ENCODE results near the gene ATP11A. TPM values are rescaled to one million over a fixed set of nuclear protein-coding genes. Genes with fewer than 3 reads are reported as not detected.

ATP11A gene
- total RNA-seq, 1 experiment from 2014 or later, result 80.4 TPM

DNA sequence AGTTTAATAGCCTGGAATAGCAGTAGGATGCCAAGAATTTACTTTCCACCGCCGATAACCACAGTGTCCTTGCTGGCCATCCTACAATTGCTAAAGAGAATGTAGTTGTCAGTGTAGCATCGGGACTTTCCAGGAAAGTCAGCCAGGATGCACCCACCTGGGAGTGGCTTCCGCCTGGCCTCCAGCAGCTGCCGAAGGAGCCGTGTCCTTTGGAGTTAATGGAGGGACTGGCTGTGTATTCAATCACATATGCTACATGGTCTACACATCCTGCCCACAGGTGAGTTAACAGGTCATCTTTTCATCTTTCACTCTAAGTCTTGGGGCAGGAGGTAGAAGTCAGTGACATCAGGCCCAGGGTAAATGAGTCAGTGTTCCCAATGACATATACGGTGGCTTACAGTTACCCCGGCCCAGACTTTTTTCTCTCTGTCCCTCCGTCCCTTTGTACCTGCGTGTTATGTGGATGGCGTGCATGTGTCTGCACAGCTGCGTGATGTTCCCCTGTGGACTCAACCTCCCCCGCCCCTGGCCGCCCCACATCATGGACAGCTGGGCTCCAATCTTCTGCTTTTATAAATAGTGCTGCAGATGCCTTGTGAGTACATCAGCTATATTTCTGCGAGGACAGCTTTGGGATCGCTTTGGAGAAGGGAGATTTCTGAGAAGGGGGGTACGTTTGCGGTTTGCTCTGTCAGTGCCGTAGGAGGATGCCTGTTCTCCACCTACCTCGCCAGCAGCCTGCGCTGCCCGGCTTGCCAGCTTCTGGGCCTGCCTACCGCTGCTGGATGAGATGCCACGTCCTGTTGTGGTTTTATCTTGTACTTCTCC is 63.1 kb downstream of the ATP11A start:
- POLR2A ChIA-PET, result no interaction called here
- RAD21 ChIA-PET (ENCODE audit: low non-redundant PET in 1 of 2, low total read pairs in 2 of 2, uncharacterized antibody in 2 of 2, unreplicated experiment in 2 of 2), result no interaction called here
- BruUV-seq (replicated peaks), result no TSS peak
- CTCF ChIA-PET, result no interaction called here
- H3K27me3 ChIP-seq (ENCODE audit: insufficient read depth, low read length), result no peaks in the 10 kb centered on the region
- H4K20me1 ChIP-seq (ENCODE audit: insufficient read depth), result no peaks in the 10 kb centered on the region
- no peaks in the 10 kb centered on the region for H3K36me3 ChIP-seq (ENCODE audit: control insufficient read depth in 1 of 2, insufficient read depth in 2 of 2, low read length in 2 of 2)
- H2AFZ ChIP-seq (ENCODE audit: low read depth, low read length, poor library complexity, severe bottlenecking), result no peak overlapping the region
- TF ChIP-seq RAD21 (IDR thresholded peaks at IDR 0.05; ENCODE audit: low read depth) (no peak), TCF7L2 (IDR thresholded peaks at IDR 0.05; ENCODE audit: borderline replicate concordance, extremely low read depth, insufficient read depth, insufficient read length) (no peak), EGR1 (IDR thresholded peaks at IDR 0.05; ENCODE audit: low read depth) (no peak), EZH2 (IDR thresholded peaks at IDR 0.05) (no peak), JUND (IDR thresholded peaks at IDR 0.05) (no peak), ZNF274 (IDR thresholded peaks at IDR 0.05; ENCODE audit: low read depth, low read length) (no peak), YY1 (IDR thresholded peaks at IDR 0.05; ENCODE audit: extremely low read depth, insufficient replicate concordance, low read depth, low read length) (no peak), EZH2phosphoT487 (IDR thresholded peaks at IDR 0.05; ENCODE audit: borderline replicate concordance) (no peak)
- TF ChIP-seq, protein P1, sequence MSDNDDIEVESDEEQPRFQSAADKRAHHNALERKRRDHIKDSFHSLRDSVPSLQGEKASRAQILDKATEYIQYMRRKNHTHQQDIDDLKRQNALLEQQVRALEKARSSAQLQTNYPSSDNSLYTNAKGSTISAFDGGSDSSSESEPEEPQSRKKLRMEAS (IDR thresholded peaks at IDR 0.05), result no peak
- intact Hi-C loops (cut with micrococcal nuclease), result no loop called here
- no peak overlapping the region for H3K4me2 ChIP-seq (ENCODE audit: low read length)
- ATAC-seq, result no peak
- no peak overlapping the region for H3K4me3 ChIP-seq (replicated peaks in 1 of 2; ENCODE audit: low read depth in 1 of 2, low read length in 2 of 2)
- no peak for DNase-seq (ENCODE audit: low read depth, low spot score)
- no peak overlapping the region for H3K9ac ChIP-seq (ENCODE audit: low read length)
- H3K27ac ChIP-seq (ENCODE audit: low read depth, low read length), result no peak overlapping the region
- H3K9me2 ChIP-seq (ENCODE audit: insufficient read depth), result no peaks in the 10 kb centered on the region
- H3K9me3 ChIP-seq (ENCODE audit: control insufficient read depth in 1 of 2, insufficient read depth in 1 of 2, low read depth in 1 of 2, low read length in 2 of 2), result no peaks in the 10 kb centered on the region
- H3K4me1 ChIP-seq (ENCODE audit: control insufficient read depth in 1 of 2, insufficient read depth in 2 of 2, low read length in 2 of 2), result no peaks in the 10 kb centered on the region
- peaks cover 16% of the 10 kb centered on the region for H3K79me2 ChIP-seq (ENCODE audit: insufficient read depth, low read length)

DNA sequence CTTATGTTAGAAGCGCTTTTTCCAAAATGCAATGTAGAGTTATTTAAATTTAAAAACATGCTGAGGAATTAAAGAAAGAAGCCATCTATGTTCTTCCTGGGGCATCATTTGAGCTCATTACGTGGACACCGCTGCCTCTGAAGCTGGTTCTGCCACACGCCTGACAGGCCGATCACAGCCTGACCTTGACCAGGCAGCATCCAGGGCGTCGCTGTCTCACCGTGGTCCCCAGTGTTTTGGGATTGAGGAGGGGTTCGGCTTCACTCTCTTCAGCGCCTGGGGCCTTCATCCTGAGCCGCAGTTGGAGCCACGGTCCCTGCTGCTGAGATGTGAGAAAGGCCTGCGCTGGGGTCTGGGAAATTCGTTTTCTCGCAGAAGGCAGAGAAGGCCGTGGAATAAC is 64.0 kb downstream of the ATP11A start:
- no peaks in the 10 kb centered on the region for H3K36me3 ChIP-seq (ENCODE audit: control insufficient read depth in 1 of 2, insufficient read depth in 2 of 2, low read length in 2 of 2)
- POLR2A ChIA-PET, result no interaction called here
- intact Hi-C loops (cut with micrococcal nuclease), result no loop called here
- BruUV-seq (replicated peaks), result no TSS peak
- no peak overlapping the region for H3K4me2 ChIP-seq (ENCODE audit: low read length)
- no peaks in the 10 kb centered on the region for H4K20me1 ChIP-seq (ENCODE audit: insufficient read depth)
- ATAC-seq, result no peak
- H3K27me3 ChIP-seq (ENCODE audit: insufficient read depth, low read length), result no peaks in the 10 kb centered on the region
- H3K4me3 ChIP-seq (replicated peaks in 1 of 2; ENCODE audit: low read depth in 1 of 2, low read length in 2 of 2), result no peak overlapping the region
- no peak overlapping the region for H2AFZ ChIP-seq (ENCODE audit: low read depth, low read length, poor library complexity, severe bottlenecking)
- H3K9ac ChIP-seq (ENCODE audit: low read length), result no peak overlapping the region
- no peak for TF ChIP-seq TCF7L2 (IDR thresholded peaks at IDR 0.05; ENCODE audit: borderline replicate concordance, extremely low read depth, insufficient read depth, insufficient read length)
- no peaks in the 10 kb centered on the region for H3K9me3 ChIP-seq (ENCODE audit: control insufficient read depth in 1 of 2, insufficient read depth in 1 of 2, low read depth in 1 of 2, low read length in 2 of 2)
- peaks cover 15% of the 10 kb centered on the region for H3K79me2 ChIP-seq (ENCODE audit: insufficient read depth, low read length)
- RAD21 ChIA-PET (ENCODE audit: low non-redundant PET in 1 of 2, low total read pairs in 2 of 2, uncharacterized antibody in 2 of 2, unreplicated experiment in 2 of 2), result no interaction called here
- CTCF ChIA-PET, result no interaction called here
- DNase-seq (ENCODE audit: low read depth, low spot score), result no peak
- H3K27ac ChIP-seq (ENCODE audit: low read depth, low read length), result no peak overlapping the region
- no peaks in the 10 kb centered on the region for H3K4me1 ChIP-seq (ENCODE audit: control insufficient read depth in 1 of 2, insufficient read depth in 2 of 2, low read length in 2 of 2)
- H3K9me2 ChIP-seq (ENCODE audit: insufficient read depth), result no peaks in the 10 kb centered on the region

All from HCT116 (cell line).